HEK293 (cell line): ENCODE data around the gene DIPK1C.

Source experiments
- CTCF ChIA-PET: fragments of 350-600 bp; formaldehyde crosslinking; extraction: SDS; loops from one replicate; lab custom pipeline; 2021; ENCODE audit warnings: antibody characterized with exemption; lab: Yijun Ruan, JAX
- POLR2A ChIA-PET: fragments of 300-600 bp; formaldehyde crosslinking; extraction: SDS; loops from one replicate; lab custom pipeline; 2020; ENCODE audit warnings: antibody characterized with exemption, inconsistent platforms; lab: Yijun Ruan, JAX
- H3K27ac ChIP-seq: fragments of 200-500 bp; sonication (Bioruptor generic); 2 replicates; pipeline ENCODE4 v1.5.1; 2014; ENCODE audit warnings: low read depth, low read length, control low read depth, inconsistent platforms; ENCODE audit errors: extremely low read depth
- H3K36me3 ChIP-seq, 2 experiments: fragments of 200-500 bp in 1 of 2; sonication (Bioruptor generic) in 1 of 2; 1 replicate in 1 of 2; 2 replicates in 1 of 2; pipeline ENCODE4 v1.5.1; 2014 to 2017; ENCODE audit warnings: inconsistent platforms in 2 of 2, low read length in 2 of 2; ENCODE audit not compliant: control insufficient read depth in 2 of 2, insufficient read depth in 1 of 2
- H3K4me1 ChIP-seq: fragments of 200-500 bp; sonication (Bioruptor generic); 2 replicates; pipeline ENCODE4 v1.5.1; 2014; ENCODE audit warnings: mild to moderate bottlenecking, low read length, inconsistent platforms; ENCODE audit not compliant: control insufficient read depth, insufficient read depth
- H3K4me3 ChIP-seq: 2 replicates; pipeline ENCODE4 v1.5.1; 2011; ENCODE audit warnings: low read depth, mild to moderate bottlenecking, control low read depth, low read length, moderate library complexity
- H3K9me3 ChIP-seq: fragments of 200-500 bp; sonication (Bioruptor generic); 2 replicates; pipeline ENCODE4 v1.5.1; 2014; ENCODE audit warnings: low read depth, low read length, inconsistent platforms; ENCODE audit not compliant: control insufficient read depth, insufficient read depth
- BCL11A ChIP-seq: fragments of 450-650 bp; formaldehyde crosslinking; IDR thresholded peaks from 2 replicates; pipeline ENCODE4 v1.5.1; 2016; ENCODE audit warnings: low read depth, missing biosample characterization, missing genetic modification characterization
- GFI1B ChIP-seq: fragments of 450-650 bp; formaldehyde crosslinking; IDR thresholded peaks from 2 replicates; pipeline ENCODE4 v1.5.1; 2016; ENCODE audit warnings: missing biosample characterization, missing genetic modification characterization
- HOXA7 ChIP-seq: sonication (generic); formaldehyde crosslinking; IDR thresholded peaks from 2 replicates; pipeline ENCODE4 v1.8.1; 2022; ENCODE audit warnings: missing genetic modification reagents, borderline replicate concordance
- TRIM28 ChIP-seq: IDR thresholded peaks from 2 replicates; pipeline ENCODE4 v1.6.1; 2011; ENCODE audit warnings: low read length, control low read depth, borderline replicate concordance
- ZNF202 ChIP-seq: fragments of 450-650 bp; formaldehyde crosslinking; IDR thresholded peaks from 2 replicates; pipeline ENCODE4 v1.5.1; 2016; ENCODE audit warnings: missing biosample characterization, missing genetic modification characterization, borderline replicate concordance
- ZNF274 ChIP-seq, 2 experiments: fragments of 200-500 bp in 1 of 2; fragments of 450-650 bp in 1 of 2; sonication (Bioruptor generic) in 1 of 2; formaldehyde crosslinking in 1 of 2; IDR thresholded peaks; 2 replicates each; pipeline versions ENCODE4 v1.5.1 to v1.6.1; 2014 to 2016; ENCODE audit warnings: borderline replicate concordance in 1 of 2, inconsistent platforms in 1 of 2, low read length in 1 of 2, missing biosample characterization in 1 of 2, missing genetic modification characterization in 1 of 2
- ZNF335 ChIP-seq: fragments of 450-650 bp; formaldehyde crosslinking; conservative IDR thresholded peaks from 2 replicates; pipeline ENCODE4 v1.5.1; 2016; ENCODE audit warnings: missing biosample characterization, missing genetic modification characterization
- ZNF426 ChIP-seq: fragments of 450-650 bp; formaldehyde crosslinking; IDR thresholded peaks from 2 replicates; pipeline ENCODE4 v1.5.1; 2017; ENCODE audit warnings: missing biosample characterization, missing genetic modification characterization, mild to moderate bottlenecking, inconsistent platforms, moderate library complexity
- ZNF544 ChIP-seq: fragments of 450-650 bp; formaldehyde crosslinking; IDR thresholded peaks from 2 replicates; pipeline ENCODE4 v1.5.0; 2017; ENCODE audit warnings: missing biosample characterization, missing genetic modification characterization
- ZNF791 ChIP-seq: fragments of 450-650 bp; formaldehyde crosslinking; IDR thresholded peaks from 2 replicates; pipeline ENCODE4 v1.5.1; 2016; ENCODE audit warnings: missing biosample characterization, missing genetic modification characterization
- ZSCAN23 ChIP-seq: fragments of 450-650 bp; formaldehyde crosslinking; IDR thresholded peaks from 2 replicates; pipeline ENCODE4 v1.5.1; 2016; ENCODE audit warnings: missing biosample characterization, missing genetic modification characterization
- TF ChIP-seq, protein P1 (sequence below): fragments of 450-650 bp; formaldehyde crosslinking; IDR thresholded peaks from 2 replicates; pipeline ENCODE4 v1.5.1; 2016; ENCODE audit warnings: missing biosample characterization, missing genetic modification characterization
- TF ChIP-seq, protein P2 (sequence below): fragments of 450-650 bp; formaldehyde crosslinking; IDR thresholded peaks from 2 replicates; pipeline ENCODE4 v1.5.1; 2016; ENCODE audit warnings: missing biosample characterization, missing genetic modification characterization, borderline replicate concordance

The DIPK1C gene

GRCh38 chr18:74420926-74421325 is 36.2 kb downstream of the DIPK1C start:
- Histone ChIP-seq H3K36me3 (no peaks in the 10 kb centered on the region), H3K9me3 (no peaks in the 10 kb centered on the region; the same call in 1 of the 2 replicates), H3K4me1 (no peaks in the 10 kb centered on the region), H3K27ac (no peak overlapping the region), H3K4me3 (no peak overlapping the region)
- POLR2A ChIA-PET, result no interaction called here
- CTCF ChIA-PET, result no interaction called here
- no peak for TF ChIP-seq ZNF544

DNA sequence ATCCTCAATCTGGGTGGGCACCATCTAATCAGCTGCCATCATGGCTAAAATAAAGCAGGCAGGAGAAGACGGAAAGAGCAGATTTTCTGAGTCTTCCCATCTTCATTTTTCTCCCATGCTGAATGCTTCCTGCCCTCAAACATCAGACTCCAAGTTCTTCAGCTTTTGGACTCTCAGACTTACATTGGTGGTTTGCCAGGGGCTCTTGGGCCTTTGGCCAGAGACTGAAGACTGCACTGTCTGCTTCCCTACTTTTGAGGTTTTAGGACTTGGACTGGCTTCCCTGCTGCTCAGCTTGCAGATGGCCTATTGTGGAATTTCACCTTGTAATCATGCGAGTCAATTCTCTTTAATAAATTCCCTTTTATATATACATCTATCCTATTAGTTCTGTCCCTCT is 36.6 kb downstream of the DIPK1C start:
- no peaks in the 10 kb centered on the region for H3K4me1 ChIP-seq
- no peak overlapping the region for H3K4me3 ChIP-seq
- no peak for TF ChIP-seq ZNF202 (tag by site-specific recombination)
- TF ChIP-seq TRIM28, result no peak
- TF ChIP-seq, protein P1, sequence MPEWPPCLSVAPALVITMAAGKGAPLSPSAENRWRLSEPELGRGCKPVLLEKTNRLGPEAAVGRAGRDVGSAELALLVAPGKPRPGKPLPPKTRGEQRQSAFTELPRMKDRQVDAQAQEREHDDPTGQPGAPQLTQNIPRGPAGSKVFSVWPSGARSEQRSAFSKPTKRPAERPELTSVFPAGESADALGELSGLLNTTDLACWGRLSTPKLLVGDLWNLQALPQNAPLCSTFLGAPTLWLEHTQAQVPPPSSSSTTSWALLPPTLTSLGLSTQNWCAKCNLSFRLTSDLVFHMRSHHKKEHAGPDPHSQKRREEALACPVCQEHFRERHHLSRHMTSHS (tag by site-specific recombination), result no peak
- ChIA-PET CTCF (no interaction called here), POLR2A (no interaction called here)
- H3K36me3 ChIP-seq, result no peaks in the 10 kb centered on the region
- H3K9me3 ChIP-seq, result no peaks in the 10 kb centered on the region; the same call in 1 of the 2 replicates
- H3K27ac ChIP-seq, result no peak overlapping the region

GRCh38 chr18:74419761-74420160 is 37.3 kb downstream of the DIPK1C start:
- CTCF ChIA-PET, result interaction anchor here (0.5 to 0.8 kb wide), 2 partner anchors 11 to 17 kb away, joined by 3 read pairs; no protein-coding TSS in a partner anchor
- no peaks in the 10 kb centered on the region for H3K36me3 ChIP-seq
- TF ChIP-seq, protein P2, sequence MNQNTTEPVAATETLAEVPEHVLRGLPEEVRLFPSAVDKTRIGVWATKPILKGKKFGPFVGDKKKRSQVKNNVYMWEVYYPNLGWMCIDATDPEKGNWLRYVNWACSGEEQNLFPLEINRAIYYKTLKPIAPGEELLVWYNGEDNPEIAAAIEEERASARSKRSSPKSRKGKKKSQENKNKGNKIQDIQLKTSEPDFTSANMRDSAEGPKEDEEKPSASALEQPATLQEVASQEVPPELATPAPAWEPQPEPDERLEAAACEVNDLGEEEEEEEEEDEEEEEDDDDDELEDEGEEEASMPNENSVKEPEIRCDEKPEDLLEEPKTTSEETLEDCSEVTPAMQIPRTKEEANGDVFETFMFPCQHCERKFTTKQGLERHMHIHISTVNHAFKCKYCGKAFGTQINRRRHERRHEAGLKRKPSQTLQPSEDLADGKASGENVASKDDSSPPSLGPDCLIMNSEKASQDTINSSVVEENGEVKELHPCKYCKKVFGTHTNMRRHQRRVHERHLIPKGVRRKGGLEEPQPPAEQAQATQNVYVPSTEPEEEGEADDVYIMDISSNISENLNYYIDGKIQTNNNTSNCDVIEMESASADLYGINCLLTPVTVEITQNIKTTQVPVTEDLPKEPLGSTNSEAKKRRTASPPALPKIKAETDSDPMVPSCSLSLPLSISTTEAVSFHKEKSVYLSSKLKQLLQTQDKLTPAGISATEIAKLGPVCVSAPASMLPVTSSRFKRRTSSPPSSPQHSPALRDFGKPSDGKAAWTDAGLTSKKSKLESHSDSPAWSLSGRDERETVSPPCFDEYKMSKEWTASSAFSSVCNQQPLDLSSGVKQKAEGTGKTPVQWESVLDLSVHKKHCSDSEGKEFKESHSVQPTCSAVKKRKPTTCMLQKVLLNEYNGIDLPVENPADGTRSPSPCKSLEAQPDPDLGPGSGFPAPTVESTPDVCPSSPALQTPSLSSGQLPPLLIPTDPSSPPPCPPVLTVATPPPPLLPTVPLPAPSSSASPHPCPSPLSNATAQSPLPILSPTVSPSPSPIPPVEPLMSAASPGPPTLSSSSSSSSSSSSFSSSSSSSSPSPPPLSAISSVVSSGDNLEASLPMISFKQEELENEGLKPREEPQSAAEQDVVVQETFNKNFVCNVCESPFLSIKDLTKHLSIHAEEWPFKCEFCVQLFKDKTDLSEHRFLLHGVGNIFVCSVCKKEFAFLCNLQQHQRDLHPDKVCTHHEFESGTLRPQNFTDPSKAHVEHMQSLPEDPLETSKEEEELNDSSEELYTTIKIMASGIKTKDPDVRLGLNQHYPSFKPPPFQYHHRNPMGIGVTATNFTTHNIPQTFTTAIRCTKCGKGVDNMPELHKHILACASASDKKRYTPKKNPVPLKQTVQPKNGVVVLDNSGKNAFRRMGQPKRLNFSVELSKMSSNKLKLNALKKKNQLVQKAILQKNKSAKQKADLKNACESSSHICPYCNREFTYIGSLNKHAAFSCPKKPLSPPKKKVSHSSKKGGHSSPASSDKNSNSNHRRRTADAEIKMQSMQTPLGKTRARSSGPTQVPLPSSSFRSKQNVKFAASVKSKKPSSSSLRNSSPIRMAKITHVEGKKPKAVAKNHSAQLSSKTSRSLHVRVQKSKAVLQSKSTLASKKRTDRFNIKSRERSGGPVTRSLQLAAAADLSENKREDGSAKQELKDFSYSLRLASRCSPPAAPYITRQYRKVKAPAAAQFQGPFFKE (tag by site-specific recombination), result no peak
- no peak for TF ChIP-seq GFI1B (tag by site-specific recombination)
- TF ChIP-seq ZNF791, result no peak
- TF ChIP-seq ZNF426 (tag by site-specific recombination), result no peak
- no peak for TF ChIP-seq HOXA7 (CRISPR knock-in tag)
- TF ChIP-seq ZNF335, result no peak
- no peak for TF ChIP-seq BCL11A (tag by site-specific recombination)
- no peak for TF ChIP-seq ZSCAN23 (tag by site-specific recombination)
- no peak for TF ChIP-seq ZNF274 (IDR thresholded peaks at IDR 0.05; ENCODE audit: low read length)
- TF ChIP-seq ZNF274 (tag by site-specific recombination; IDR thresholded peaks at IDR 0.05; ENCODE audit: borderline replicate concordance), result no peak
- no peaks in the 10 kb centered on the region for H3K9me3 ChIP-seq
- no peak overlapping the region for H3K27ac ChIP-seq
- POLR2A ChIA-PET, result no interaction called here
- H3K4me1 ChIP-seq, result no peaks in the 10 kb centered on the region
- H3K4me3 ChIP-seq, result no peak overlapping the region
